Activated CD4-positive, CD25-positive, alpha-beta regulatory T cell (primary cell): ENCODE results near the gene SPSB4.

Experiments used
- DNase-seq, 4 experiments: peaks; one replicate each; lab custom pipeline; 2025; lab: John Stamatoyannopoulos, UW

Gene SPSB4

DNA sequence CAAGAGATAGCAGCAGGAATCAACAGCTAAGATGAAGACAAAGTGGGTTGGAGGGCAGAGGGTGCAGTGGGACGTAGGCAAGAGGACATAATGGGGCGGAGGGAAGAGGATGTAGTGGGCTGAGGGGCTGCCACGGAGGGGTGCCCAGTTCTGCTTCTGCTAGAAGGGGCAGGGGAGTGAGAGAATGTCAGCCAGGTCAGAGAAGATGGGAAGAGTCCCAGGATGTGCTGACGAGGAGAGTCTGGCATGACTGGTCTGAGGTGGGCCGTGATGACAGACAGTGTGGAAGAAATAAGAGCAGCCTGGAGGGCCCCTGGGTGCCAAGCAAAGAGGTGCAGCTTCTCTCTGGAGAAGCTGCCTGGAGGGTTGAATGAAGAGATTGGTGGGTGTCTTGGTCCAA lies 4.0 kb downstream of the SPSB4 start:
- no peak for DNase-seq

DNA sequence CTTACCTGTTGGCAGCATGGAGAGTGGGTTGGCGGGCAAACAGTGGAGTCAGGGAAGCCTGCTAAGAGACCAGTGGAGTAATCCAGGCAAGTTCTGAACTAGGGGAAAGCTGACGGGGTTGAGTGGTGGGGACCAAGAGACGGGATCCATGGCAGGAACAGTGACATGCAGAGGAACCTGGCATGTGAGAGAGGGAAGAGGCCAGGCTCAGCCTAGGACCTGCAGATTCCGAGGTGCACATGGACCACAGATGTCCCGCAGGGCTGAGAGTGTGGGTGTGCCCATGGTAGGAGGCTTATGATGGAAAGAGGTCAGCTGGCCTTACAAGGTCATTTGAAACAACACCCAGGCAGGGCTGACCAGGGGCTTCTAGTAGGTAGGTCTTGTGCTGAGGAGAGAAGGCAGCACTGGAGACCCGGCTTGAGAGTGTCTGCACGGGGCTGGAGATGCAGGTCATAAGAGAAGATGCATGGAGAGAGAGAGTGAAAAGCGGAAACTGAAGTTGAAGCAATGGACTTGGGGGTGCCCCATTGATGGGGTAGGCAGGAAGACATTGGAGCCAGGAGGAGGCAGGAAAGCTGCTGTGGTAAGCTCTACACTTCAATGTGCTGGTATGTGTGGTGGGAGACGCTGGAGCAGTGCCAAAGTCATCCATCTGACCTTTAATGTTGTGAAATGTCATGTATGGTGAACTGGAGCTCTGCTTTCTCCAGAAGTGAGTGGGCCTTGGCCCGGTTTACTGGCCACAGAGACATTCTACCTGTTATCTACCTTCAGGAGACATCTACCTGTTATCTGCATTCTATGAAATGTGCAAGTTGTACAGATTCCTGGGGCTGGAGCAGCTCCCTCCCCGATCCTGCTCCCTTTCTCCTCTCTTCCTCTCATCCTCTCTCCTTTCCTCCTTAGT lies 4.6 kb downstream of the SPSB4 start:
- no peak for DNase-seq

DNA sequence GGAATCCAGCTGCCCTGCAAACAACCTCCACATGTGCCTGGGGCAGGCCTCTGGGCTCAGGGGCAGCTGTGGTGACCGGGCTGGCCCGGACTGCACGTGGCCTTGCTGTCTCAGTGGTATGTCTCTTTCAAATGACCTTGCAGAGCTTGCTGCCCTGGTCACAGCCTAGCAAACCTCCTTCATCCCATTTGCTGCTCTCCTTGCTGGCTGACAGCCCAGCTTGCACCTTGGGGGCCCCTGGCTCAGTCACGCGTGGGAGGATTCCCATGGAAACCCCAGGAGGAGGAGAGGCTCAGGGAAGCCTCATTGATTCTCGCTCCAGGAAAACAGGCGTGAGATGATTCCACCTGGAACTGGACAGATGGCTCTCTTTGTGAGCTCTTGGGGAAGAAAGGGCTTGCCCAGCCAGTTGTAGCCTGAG lies 5.6 kb downstream of the SPSB4 start:
- DNase-seq, result no peak

DNA sequence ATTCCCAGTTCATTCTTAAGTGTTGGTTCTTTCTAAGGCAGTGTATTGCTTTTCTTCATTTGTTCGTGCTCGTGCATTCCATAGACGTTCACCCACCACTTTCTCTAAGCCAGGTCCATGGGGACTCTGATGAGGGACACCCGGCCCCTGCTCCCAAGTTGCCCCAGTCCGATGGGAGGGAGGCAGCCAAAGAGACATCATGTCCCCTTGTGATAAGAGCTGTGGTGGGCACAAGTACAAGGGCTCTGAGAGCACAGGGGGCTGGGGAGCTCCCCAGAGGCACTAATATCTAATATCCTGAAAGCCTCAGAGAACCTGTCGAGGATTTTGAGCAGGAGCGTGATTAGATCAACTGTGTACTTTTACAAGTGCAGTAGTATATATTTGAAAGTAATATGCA lies 6.3 kb downstream of the SPSB4 start:
- DNase-seq, result no peak

DNA sequence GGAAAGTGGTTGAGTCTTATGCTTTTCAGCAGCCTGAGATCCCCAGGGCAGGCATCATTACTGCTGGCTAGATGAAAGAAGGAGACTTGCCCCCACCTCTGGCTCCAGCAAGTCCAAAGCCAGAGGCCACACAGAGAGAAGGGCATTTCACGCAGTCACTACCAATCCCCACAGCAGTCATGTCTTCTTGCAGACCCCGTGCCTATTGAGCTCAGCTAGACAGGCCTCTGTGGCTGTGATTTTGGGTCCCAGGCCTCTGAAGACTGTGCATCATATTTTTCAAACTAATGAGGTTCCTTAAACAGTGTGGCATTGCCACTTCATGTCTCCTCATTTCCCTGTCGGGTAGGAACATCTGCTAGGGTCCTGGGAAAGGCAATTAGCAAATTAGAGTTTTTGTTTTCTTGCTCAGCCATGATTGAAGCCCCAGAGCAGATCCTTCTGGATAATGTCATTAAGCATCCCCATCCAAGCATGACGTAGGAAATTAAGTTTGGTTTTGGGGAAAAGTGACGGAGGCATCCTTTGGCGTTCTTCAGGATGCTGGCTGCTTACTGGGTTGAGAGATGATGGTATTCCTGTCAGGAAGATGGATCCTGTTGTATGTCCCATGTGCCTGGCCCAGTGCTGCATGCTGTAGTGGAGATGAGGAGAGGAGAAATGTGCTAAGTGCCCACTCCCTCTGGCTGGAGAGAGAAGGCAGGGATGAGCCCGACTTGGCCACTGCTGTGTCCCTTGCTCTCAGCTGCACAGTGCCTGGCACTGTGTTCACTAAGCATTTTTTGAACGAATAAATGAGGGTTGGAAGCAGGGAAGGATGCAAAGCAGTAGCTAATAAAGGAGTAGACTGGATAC lies 7.0 kb downstream of the SPSB4 start:
- DNase-seq, result no peak

DNA sequence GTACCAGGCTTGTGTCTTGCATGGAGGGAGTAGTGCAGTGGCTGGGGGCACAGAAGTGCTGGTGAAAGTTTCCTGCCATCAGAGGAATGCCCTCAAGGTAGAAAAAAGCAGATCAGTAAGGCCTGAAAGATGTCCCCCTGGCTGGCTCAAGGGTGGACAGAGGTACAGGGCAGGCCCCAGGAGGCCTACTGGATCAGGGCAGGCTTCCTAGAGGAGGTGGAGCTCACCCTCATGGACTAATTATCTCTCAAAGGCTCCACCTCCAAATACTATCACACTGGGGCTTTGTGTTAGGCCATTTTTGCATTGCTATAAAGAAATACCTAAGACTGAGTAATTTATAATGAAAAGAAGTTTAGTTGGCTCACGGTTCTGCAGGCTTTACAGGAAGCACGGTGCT lies 7.8 kb downstream of the SPSB4 start:
- no peak for DNase-seq

DNA sequence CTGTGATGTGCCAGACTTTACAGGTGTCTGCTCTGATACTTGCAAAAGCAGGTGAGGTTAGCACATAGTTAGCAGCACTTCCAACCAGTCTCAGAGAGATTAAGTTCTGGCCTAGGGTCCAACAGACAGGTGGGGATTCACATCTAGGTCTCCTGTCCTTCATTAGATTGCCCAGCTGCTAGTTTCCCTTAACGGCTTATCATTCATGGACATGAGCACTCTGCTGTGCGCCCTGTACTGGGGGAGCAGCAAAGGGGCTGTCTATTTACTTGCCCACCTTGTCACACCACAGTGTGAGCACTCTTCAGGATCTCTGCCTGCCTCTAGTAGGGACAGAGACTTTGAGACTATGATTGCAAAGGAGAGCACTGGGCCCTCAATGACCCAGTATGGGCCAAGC lies 8.7 kb downstream of the SPSB4 start:
- no peak for DNase-seq

DNA sequence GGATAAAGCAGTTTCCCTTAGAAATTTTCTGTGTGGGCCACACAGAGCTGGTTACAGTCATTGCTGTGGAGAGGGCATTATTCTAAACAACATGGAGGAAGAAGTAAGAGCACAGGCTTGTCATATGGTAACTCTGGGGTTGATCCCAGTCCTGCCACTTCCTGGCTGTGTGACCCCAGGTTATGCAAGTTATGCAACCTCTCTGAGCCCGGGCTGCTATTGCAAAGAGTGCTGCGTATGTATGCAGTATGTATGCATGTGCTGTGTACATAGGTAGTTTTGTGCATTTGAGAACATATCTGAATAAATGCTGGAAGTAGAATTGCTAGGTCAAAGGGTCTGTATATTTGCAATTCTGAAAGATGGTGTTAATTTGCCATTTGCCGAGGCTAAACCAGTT lies 9.2 kb downstream of the SPSB4 start:
- no peak for DNase-seq

DNA sequence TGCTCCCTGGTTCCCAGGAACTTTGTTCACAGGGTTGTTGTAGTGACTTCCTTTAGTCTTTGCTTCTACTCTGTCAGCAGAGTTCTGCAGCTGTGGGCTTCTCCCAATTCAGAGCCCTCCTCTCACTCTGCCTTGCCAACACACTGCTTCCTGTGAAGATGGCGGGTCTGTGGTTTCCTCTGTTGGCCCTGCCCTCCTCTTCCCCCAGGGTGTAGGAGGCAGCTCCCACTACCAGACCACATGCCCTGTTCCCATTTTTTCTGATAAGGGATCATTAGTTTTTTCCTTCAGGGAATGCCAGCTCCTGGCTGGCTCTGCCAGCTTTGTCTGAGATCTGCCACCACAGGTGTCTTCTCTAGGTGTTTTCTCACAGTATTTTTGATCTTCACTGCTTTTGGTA lies 12.7 kb downstream of the SPSB4 start:
- no peak for DNase-seq

DNA sequence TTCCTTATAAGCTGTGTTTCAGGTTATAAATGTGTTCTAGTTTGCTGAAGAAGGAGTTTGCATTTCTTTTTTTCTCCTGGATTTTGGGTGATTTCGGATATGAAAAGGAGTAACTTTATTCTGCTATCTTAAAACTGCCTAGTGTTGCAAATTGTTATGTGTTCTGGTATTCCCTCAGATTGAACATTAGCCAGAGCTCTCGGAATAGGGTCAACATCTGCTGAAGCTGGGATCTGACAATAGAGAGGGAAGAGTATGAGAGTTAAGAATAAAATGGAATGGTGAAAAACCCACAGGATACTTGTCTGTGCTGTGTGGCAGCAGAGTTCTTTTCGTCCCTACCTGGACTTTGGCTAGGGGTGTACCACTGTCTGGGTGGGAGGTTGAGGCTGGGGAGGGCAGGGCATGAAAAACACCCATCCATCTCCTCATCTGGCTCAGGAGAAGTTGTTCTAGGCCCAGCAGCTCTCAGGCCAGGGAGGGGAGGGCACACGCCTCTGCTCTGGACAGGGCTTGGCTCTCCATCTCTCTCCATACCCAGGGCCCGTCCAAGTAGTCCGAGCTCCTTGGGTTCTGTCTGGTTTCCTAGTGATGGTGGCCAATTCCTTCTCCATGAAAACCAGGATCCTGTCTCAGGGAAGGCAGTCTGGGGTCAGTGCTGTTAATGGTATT lies 13.2 kb downstream of the SPSB4 start:
- DNase-seq, result no peak

DNA sequence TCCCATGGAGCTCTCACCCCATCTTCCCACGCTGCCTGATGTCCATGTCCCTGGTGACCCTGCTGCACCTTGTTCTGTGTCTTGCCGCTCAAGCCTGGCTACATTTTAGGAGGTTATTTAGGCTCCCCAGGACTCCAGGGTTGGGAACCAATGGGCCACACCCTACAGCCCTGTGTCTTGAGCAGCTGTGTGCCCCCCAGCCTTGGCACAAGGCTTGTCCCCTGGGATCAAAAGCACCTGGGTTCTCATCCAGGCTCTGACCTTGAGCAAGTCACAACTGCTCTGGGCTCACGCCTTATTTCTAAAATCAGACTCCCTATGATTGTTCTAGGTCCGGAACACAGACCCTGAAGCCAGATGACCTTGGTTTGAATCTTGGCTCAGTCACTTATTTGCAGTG lies 14.1 kb downstream of the SPSB4 start:
- no peak for DNase-seq

DNA sequence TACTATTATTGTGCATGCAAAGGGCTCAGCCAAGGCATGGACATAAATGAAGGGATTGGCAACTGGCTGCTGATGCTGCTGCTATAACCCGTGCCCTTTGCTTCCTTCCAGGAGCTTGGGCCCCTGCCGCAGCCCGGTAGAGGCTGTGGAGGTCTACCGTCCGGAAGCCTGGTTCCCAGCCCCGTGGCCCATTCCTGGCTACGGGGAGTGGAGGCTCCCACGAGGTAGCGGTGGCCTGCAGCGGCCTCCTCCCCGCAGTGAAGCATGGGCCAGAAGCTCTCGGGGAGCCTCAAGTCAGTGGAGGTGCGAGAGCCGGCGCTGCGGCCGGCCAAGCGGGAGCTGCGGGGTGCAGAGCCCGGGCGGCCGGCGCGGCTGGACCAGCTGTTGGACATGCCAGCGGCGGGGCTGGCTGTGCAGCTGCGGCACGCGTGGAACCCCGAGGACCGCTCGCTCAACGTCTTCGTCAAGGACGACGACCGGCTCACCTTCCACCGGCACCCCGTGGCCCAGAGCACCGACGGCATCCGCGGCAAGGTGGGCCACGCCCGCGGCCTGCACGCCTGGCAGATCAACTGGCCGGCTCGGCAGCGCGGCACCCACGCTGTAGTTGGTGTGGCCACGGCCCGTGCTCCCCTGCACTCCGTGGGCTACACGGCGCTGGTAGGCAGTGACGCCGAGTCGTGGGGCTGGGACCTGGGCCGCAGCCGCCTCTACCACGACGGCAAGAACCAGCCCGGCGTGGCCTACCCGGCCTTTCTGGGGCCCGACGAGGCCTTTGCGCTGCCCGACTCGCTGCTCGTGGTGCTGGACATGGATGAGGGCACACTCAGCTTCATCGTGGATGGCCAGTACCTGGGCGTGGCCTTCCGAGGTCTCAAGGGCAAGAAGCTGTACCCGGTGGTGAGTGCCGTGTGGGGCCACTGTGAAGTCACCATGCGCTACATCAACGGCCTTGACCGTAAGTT lies 15.0 kb downstream of the SPSB4 start:
- DNase-seq, result no peak

DNA sequence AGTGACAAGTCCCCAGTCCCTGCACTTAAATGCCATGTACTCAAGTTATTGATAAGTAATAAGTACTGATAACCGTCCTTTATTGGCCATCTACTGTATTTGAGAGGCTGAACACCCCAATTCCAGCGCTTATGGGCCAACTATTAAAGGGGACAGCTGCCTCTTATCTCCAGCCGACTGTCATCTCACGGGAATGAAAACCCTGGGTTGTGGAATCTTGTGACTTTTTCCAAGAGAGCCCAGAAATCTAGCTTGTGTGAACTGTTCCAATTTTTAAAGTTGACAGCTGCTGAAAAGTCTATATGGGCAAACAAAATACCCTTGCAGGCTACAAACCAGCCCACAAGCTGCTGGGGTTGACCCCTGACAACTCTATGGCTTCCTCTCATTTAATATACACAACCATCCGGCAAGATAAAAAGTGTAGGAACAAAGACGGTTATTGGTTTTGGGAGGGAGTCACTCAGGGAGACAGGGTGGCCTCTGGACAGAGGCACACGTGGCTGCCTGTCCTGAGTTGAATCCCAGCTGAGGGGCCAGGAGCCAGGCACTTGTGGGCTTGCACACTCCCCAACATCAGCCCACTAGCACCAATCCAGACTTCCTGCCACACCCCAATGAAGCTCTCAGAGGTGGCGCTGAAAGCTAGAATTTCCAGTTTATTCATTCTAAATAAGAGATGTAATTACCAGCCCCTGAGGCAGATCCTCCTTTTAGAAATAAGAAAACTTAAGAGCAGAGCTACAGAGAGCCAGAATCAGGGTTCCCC lies 16.2 kb downstream of the SPSB4 start:
- no peak for DNase-seq

DNA sequence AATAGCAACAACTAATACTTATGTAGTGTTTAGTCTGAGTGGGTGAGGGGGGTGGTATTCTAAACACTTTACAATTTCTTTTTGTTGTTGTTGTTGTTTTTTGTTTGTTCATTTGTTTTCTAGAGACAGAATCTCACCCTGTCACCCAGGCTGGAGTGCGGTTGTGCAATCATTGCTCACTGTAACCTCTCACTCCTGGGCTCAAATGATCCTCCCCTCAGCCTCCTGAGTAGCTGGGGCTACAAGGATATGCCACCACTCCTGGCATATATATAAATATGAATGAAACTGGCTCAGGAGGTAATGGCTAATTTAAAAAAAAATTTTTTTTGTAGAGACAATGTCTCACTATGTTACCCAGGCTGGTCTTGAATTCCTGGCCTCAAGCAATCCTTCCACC lies 19.1 kb downstream of the SPSB4 start:
- no peak for DNase-seq

DNA sequence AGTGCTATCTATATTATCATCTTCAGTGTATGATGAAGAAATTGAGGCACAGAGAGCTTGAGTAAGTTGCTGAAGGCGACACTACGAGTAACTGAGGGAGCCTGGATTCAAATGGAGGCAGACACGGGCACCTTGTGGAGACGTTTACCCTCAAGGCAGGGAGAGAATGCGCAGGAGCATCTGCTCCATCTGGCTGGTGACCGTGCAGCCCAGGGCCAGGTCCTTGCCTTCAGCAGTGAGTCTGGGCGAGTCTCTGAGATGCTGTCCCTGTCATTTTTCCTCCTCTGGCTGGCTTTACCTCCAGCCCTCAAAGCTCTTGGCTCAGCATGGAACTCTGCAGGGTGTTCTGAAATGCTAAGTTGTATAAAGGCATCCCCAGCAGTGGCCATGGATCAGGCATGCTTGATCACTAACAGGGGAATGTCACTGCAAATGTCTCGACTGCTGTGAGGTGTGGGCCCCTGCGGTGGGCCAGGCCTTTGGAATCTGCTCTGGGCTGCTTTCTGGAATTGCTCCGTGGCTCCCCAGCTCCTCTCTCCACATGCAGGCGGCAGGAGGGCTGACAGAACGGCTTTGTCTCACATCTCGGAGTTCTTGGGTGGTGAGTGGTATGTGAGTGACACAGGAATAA lies 19.7 kb downstream of the SPSB4 start:
- no peak for DNase-seq

DNA sequence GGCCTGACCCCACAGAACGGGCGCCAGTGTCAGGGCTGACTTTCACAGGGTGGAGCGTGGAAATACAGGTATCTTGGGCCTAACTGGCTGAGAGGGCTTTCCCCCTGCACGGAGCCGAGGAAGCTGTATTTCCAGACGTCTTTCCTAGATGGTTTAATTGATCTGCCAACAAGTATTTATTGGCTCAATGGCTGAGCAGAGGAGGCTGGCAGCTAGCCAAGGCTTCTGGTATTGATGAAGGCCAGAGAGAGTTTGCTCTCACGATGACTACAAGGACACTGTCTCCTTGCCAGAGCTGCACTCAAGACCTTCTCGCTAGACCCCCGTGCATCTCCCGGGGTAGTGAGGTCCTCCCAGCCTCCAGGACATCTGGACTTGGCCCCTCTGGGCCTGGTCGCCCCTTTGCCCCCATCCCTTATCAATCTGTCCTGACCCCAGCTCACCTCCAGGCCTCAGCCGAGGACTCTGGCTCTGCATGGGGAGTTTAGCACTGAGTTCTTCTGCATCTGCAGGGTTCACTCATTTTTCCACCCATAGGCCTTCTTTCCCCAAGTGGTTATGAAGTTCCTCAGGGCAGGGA lies 20.6 kb downstream of the SPSB4 start:
- no peak for DNase-seq

DNA sequence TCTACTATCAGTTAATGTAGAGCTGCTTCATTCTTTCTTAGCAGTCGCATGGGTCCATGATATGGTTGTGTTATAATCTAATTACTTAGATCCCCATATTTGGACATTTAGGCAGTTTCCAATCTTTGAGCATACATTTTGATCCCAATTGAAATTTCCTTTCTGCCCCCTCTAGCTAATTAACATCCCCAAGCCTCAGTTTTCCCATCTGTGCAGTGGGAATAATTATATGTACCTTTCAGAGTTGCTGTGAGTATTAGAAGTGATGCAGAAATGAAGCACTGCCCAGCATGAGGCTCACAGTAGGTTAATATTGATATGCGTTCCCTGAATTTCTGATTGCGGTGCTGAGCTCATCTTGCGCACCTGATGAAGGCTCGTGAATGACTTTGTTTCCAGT lies 21.8 kb downstream of the SPSB4 start:
- no peak for DNase-seq

DNA sequence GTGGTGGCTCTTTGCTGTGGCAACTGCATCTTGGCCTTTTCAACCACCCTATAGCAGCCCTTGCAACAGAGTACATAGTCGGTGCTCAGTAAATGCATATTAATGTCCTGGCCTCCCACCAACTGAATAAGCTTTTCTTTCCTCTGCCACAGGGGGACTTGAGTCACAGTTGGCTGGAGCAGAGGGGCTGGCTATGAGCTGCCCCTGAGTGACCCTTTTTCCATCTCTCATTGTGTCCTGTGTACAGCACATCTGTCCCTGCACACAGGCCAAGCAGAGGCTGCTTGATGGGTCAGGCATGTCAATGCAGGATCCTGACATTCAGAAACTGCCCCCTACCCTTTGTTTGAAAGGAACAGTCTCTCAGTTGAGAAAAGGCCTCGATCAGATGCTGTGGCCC lies 22.4 kb downstream of the SPSB4 start:
- no peak for DNase-seq

DNA sequence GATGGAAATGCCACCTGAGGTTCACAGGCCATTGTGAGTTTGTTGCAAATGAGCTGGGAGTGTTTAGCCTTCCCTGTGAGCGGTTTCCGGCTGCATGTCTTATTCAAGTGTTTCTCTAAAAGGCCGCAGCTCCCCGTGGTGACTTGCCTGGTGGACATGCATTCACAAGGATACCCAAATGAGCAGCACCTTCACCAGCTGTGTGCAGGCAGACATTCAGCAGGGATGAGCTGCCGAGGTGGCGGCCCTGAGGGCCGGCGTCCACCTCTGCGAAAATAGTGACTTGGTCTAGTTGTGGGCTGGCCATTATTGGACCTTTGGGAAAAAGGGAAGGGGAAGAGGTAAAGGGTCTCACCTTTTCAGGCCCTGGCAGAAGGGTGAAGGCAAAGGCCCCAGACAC lies 23.4 kb downstream of the SPSB4 start:
- DNase-seq, result no peak
